GM19467 (cell line): Measurements from ENCODE around the gene ARL5B.
"Not testable (repeated sequence)": the region's sequence is repeated elsewhere in the genome, so short reads cannot be mapped to it uniquely, and the experiment has no call there.

Experiments
- ATAC-seq: cut with Tn5 transposase; IDR thresholded peaks from one replicate; pipeline ENCODE4 v1.9.1; 2021; ENCODE audit warnings: mild to moderate bottlenecking, moderate library complexity; ENCODE audit not compliant: unreplicated experiment

Gene ARL5B, protein sequence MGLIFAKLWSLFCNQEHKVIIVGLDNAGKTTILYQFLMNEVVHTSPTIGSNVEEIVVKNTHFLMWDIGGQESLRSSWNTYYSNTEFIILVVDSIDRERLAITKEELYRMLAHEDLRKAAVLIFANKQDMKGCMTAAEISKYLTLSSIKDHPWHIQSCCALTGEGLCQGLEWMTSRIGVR

DNA sequence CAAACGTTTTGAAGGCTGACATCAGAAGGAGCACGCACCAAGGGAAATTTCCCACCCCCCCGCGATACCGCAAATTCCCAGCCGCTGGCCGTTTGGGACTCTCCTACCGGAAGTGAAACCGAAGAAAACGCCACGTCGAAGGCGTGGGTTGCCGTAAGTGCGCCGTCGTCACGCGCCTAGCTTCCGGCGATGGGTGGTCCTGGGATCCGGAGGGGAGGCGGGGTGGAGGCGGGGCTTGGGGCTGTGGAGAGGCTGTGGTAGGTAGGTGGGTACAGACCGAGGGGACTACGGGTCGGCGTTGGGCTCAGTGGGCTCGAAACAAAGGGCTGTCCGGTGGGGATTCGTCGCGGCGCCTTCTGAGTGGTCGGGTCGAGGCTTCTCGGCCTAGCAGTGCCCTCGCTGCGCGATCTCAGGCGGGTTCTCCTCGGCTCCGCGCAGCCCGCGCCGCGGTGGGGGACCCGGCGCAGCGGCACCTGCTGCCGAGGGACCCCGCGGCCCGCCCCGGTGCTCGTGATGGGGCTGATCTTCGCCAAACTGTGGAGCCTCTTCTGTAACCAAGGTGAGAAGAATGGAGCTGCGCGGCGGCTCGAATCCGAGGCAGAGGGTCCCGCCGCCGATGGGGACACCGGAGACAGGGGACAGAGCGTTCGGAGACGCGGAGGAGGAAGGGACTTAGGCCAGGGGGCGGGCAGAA is at the start of gene ARL5B:
TSS of gene ARL5B (plus strand) at position 307 of the 694 bp plus-strand sequence. CDS start at position 514, 207 bp downstream.
- ATAC-seq, result peak; percentile 92

DNA sequence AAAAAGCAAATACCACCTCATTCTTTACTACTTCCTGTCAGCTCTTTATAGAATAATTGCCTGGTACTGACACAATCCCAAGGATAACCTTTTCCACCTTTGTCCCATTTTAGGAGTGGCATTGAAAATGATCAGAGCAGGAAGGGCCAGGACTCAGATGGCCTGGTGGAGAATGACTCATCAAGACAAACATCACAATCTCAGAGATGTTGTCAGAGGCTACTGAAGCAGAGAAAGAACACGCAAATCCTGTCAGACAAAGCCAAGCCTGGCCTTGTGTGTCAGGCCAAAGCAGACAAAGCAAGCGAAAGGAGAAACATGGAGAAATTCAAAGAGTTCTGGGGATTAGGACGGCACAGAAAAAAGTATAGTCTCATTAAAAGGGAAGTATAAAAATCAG is 48.7 kb upstream of the ARL5B start:
- ATAC-seq, result no peak

DNA sequence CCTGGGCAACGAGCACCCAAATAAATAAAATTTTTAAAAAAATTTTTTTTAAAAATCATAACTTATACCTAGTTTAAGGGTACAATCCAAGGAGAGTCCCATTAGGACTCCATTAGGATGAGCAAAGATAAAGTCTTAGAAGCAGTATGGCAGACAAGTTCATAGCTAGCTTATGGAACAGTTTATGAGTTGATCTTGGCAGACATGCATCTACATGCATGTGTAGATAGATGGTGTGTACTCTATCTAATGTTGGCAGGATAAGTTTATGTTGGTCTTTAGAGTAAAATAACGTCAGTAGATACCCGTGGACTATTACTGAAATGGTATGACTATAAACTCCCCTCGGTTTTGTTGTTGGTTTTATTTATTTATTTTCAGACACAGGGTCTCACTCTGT is 48.1 kb upstream of the ARL5B start:
- no peak for ATAC-seq

DNA sequence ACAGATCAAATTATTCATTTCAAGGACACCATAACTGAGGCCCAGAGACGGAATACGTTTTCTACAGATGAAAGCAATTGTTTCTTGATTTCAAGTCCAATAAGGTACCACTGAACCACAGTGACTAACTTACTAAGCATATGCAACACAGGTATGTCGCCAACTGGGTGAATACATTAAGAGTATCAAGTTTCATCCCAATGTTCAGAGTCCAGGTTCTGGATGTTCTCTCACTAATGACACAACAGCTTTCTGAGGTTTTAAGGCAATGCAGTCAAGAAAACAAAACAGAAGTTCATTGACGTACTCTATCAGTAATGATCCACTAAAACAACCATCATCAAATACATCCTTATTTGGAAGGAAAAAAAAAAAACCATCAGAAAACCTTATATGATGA is 43.6 kb upstream of the ARL5B start:
- ATAC-seq, result no peak

DNA sequence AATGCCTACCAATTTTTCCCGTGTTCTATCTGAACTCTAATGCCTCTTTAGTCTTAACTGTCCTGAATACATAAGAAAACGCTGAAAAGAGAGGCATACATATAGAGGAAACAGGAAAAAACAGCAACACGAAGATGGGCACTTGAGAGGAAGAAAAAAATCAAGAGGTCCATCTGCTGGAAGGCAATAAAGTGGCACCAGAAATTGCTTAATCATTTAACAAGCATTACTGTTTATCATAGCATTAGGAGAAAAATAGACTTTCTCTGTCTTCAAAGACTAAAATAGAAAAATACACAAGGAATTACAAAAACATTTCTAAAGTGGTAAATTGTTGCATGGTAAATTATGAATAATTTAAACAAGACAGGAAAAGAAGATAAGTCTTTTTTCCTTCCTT is 42.9 kb upstream of the ARL5B start:
- ATAC-seq, result no peak

DNA sequence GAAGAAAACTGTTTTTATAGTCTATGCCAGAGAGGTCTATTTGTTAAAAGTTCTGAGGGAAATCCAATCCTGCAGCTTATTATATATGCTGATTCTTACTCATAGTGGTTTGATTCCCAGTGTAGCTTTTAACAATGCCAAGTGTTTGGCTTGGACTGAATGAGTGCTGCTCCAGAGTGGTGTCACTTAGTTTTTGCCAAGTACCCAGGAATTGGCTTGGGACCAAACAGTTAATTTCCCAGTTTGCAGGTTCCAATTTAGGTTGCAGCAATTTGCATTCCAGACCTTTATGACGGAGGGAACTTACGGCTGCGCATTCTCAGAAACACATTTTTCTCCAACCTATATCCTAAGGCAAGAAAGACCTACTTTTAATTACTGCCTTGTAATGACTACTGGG is 40.2 kb upstream of the ARL5B start:
- no peak for ATAC-seq

DNA sequence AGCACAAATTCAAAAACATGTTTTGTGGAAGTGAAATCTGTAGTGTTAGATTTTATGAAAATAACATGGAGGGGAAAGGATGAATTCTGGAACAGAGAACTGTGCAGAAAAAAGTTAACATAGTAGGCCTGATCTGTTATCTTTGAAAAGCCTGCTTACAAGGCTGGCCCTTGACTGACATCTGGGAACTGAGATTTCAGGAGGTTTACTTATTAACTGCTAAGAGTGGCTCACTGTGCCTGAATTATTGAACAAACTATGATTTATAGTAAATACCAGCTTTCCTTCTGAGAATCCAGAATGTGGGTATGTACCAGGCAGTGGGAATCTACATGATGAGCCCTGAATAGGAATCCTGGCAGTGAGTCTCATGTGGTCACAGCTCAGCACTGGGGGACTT is 38.4 kb upstream of the ARL5B start:
- ATAC-seq, result no peak

DNA sequence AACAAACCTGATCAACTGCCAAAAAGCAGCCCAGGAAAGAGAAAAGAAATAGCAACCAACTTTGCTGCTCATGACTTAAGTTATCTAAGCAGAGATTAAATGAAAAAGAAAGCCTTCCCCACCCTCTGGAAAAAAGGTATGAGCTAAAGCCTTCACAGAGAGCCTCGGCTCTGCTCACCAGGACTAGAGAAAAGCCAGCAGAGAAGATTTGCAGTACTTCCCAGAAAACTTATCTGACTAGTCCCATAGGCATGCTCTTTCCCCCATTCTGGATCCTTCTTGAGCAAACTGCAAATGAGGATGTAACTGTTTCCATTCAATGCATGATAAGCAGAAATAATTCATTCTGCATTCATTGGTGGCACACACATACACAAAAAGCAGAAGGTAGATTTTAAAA is 35.6 kb upstream of the ARL5B start:
- not testable (repeated sequence) for ATAC-seq

DNA sequence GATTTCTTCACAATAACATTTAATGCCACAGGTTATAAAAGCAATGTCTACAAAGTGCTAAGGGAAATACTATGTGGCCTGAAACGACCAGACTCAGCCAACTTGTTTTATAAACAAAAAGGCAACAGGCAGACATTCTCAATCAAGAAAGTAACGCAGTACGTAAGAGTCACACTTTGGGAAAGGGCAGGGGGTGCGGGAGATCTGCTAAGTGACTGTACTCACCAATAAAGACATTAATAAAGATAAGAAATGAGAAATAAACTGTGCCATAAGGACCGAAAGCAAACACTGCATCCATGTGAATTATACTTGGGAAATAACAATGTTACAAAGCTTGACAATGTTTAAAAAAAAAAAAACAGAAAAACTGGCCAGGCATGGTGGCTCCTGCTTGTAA is 33.3 kb upstream of the ARL5B start:
- ATAC-seq, result no peak

DNA sequence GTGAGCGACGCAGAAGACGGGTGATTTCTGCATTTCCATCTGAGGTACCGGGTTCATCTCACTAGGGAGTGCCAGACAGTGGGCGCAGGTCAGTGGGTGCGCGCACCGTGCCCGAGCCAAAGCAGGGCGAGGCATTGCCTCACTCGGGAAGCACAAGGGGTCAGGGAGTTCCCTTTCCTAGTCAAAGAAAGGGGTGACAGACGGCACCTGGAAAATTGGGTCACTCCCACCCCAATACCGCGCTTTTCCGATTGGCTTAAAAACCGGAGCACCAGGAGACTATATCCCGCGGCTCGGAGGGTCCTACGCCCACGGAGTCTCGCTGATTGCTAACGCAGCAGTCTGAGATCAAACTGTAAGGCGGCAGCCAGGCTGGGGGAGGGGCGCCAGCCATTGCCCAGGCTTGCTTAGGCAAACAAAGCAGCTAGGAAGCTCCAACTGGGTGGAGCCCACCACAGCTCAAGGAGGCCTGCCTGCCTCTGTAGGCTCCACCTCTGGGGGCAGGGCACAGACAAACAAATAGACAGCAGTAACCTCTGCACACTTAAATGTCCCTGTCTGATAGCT is 31.7 kb upstream of the ARL5B start:
- not testable (repeated sequence) for ATAC-seq

DNA sequence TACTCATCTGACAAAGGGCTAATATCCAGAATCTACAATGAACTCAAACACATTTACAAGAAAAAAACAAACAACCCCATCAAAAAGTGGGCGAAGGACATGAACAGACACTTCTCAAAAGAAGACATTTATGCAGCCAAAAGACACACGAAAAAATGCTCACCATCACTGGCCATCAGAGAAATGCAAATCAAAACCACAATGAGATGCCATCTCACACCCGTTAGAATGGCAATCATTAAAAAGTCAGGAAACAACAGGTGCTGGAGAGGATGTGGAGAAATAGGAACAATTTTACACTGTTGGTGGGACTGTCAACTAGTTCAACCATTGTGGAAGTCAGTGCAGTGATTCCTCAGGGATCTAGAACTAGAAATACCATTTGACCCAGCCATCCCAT is 26.7 kb upstream of the ARL5B start:
- ATAC-seq, result not testable (repeated sequence)

DNA sequence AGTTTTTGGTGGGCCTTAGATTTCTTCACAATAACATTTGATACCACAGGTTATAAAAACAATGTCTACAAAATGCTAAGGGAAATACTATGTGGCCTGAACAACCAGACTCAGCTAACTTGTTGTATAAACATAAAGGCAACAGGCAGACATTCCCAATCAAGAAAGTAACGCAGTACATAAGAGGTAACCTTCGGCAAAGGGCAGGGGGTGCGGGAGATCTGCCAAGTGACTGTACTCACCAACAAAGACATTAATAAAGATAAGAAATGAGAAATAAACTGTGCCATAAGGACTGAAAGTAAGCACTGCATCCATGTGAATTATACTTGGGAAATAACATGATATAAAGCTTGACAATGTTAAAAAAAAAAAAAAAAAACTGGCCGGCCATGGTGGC is 23.2 kb upstream of the ARL5B start:
- no peak for ATAC-seq

DNA sequence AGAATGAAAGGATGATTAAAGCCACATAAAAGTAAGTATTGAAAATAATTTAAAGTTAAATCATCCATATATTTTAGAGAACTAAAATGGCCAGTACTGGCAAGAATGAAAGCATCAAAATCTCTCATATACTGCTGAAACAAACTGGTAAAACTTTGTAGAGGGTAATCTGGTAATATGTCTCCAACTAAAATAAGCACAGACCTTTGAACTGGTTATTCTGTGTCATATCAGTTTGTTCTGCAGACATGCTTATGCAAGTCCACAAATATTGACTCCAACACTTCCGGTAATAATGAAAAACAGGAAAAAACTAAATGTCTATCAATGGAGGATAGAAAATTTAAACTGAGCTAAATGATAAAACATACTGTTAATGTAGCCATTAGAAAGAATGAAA is 21.8 kb upstream of the ARL5B start:
- not testable (repeated sequence) for ATAC-seq

DNA sequence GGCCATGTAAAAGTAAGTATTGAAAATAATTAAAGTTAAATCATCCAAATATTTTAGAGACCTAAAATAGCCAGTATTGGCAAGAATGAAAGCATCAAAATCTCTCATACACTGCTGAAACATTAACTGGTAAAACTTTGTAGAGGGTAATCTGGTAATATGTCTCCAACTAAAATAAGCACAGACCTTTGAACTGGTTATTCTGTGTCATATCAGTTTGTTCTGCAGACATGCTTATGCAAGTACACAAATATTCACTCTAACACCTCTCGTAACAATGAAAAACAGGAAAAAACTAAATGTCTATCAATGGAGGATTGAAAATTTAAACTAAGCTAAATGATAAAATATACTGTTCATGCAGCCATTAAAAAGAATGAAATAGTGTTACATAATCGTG is 19.5 kb upstream of the ARL5B start:
- not testable (repeated sequence) for ATAC-seq

DNA sequence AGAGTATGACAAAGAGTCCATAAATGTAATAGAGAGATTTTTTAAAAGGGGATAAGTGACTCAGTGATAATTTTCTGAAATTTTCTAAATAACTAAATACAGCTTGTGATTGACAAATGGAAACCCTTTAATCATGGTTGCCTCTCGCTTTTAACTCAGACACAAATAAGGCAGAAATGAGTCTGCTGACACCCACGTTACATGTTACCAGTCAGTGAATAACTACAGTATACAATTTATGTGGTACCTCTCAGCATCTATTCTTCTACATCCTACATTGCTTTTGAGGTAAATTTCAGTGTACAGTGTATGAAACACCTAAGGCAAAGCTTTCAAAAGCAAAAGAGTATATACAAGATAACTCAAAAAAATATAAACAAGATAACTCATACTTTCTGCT is 12.1 kb upstream of the ARL5B start:
- ATAC-seq, result no peak

DNA sequence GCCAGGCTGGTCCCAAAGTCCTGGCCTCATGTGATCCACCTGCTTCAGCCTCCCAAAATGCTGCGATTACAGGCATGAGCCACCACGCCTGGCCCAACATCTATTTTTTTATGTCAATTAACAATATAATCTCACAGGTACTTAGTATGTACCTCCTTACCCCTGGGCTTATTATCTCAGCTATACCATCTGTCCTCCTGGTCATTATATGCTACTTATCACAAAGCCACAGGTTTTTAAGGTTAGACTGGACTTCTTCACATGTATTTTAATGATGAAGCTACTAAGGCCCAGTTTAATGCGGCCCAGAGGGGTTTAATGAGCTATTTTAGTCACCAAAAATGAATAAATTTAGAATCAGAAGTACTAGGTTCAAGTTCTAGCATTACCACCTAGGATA is 11.3 kb upstream of the ARL5B start:
- no peak for ATAC-seq

DNA sequence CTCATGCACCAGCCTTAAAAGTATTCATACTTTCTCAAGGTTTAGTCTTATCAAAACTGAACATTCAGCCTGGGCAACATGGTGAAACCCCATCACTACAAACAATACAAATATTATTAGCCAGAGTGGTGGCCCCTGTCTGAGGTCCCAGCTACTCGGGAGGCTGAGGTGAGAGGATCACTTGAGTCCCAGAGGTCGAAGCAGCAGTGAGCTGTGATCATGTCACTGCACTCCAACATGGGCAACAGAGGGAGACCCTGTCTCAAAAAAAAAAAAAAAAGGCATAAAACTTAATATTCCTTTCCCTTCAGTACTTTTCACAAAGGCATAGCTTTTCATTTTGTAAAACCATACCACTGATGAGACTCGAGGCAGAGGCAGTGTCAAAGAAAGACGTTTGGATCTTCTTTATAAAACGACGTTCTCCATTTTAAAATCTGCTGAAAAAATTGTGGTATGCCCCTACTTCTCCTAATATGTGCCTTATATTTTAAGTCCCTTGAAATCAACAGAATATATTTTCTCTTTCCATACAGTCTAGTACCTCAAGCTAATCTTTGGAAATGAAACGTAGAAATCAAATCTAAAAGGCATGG is 9.8 kb upstream of the ARL5B start:
- no peak for ATAC-seq

DNA sequence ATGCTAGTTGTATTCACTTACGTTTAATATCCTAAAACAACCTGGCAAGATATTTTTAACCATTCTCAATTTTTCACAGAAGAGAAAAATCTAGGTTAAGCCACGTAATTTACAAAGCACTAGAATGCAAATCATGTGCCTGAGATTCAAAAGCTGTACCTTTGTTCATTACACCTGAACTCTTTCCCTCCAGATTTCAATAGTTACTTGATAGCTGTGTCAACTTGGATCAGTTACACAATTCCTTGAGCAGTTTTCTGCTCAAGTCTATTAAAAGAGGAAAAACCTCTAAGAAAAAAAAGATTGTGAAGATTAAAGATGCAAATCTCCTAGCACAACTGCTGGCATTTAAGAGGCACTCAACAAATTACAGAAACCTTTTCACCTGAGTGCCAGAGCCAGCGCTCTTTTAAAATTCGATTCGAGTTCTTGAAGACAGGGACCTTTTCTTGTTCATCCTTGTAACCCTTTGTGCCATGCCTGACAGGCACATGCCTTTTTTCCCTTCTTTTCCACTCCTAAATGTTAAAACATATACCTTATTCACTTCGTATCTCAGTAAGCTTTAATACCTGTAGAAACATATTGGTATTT is 8.7 kb upstream of the ARL5B start:
- no peak for ATAC-seq

DNA sequence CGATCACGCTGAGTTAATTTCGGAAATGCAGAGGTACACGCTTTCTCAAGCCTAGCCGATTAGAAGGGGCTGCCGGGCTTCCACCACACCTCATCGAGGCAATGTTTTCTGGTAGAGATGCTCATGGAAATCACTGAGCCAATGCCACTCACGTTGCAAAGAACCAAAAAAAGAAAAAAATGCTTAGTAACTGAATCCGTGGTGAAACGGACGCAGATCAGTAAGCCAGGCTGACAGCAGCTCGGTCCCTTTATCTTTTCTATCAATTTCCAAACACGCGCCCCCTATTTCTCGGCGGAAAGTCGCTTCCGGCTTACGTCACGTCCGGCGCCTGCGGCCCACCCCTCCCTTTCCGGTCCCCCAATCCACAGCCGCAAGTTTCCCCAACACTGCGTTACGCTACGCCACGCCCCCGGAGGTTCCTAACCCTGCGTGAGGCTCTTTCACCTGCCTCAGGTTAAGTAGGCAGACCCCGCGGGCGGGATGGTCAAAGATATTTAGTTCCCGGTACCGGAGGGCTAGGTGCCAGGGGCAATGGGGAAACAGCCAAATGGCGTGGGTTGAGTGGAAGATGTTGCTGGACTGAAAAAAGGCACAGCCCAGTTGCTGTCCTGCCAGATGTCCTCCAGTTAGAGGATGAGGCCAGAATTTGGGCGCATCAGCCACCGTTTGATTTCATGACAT is 7.8 kb upstream of the ARL5B start, which contains the start of gene NSUN6:
TSS of gene NSUN6 (minus strand) at position 264 of the 684 bp plus-strand sequence. CDS start 384 bp downstream, outside the sequence.
- peak; percentile 98 for ATAC-seq

DNA sequence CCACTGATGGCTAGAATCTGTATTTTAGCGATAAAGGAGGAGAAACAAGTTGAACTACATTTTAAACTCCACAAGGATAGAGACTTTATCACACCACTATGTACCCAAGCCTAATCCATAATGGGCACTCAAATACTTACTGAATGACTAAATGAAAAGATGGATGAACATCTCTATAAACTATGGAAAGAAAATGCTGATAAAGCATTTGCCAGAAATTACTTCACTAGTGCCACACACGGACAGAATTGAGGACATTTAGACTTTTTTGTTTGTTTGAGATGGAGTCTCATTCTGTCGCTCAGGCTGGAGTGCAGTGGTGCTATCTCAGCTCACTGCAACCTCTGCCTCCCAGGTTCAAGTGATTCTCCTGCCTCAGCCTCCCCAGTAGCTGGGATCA is 6.1 kb upstream of the ARL5B start:
- no peak for ATAC-seq

DNA sequence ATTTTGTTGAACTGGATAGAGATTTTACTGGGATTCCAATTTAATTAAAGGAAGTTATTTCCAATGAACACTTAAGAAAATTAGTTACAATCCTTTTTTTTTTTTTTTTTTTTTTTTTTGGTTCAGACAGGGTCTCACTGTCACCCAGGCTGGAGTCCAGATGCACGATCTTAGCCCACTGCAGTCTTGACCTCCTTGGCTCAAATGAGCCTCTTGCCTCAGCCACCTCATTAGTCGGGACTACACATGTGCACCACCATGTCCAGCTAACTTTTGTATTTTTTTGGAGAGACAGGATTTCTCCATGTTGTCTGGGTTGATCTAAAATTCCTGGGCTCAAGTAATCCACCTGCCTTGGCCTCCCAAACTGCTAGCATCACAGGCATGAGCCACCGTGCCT is 2.5 kb upstream of the ARL5B start:
- ATAC-seq, result no peak
